GM12872 (cell line): ENCODE results near the gene GUCD1.

Experiments used
- CTCF ChIP-seq: IDR thresholded peaks from 3 replicates; pipeline ENCODE4 v1.5.1; 2011; ENCODE audit warnings: low read depth, mild to moderate bottlenecking, low read length, moderate library complexity; ENCODE audit not compliant: insufficient read depth

GUCD1 gene

GRCh38 chr22:24513378-24514240, 41.3 kb downstream of the GUCD1 start:
- no peak for TF ChIP-seq CTCF

GRCh38 chr22:24512043-24512442, 42.9 kb downstream of the GUCD1 start:
- TF ChIP-seq CTCF: no peak

DNA sequence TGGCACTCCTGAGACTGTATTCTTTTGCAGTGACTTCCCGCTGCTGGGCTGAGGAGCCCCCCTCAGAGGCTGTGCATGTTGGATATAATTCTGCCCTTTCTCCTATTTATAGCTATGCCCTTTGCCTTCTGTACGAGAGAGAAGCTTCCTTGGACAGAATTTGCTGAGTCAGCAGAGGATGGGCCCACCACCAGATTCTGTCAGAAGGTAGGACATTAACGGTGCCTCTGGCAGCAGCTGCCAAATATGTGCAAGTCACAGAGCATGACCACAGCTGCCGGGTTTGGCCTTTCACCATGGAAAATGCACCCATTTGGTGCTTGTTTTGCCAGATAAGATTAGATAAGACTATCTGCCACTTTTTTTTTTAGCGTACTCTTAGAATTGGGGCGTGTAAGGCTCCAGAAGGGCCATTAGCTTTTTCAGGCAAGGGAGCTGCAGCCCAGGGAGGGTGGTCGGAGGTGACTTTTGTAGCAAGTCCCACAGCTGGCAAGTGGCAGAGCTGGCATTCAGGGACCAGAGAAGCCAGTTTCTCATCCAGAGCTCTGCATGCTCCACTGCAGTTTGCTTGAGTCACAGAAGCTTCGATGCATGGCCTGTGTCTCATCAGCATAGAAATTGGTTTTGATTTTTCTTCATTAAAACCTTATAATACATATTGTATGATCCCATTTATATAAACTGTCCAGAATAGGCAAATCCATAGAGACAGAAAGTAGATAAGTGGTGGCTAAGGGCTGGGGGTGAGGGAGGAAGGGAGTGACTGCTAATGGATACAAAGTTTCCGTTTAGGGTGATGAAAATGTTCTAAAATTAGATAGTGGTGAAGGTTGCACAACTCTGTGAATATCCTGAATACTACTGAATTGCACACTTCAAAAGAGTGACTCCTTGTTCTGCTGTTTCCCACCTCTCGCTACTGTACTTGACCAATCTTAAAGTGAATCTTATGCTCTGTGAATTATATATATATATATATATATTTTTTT, 44.0 kb downstream of the GUCD1 start:
- no peak for TF ChIP-seq CTCF

GRCh38 chr22:24507716-24508115, 47.2 kb downstream of the GUCD1 start:
- TF ChIP-seq CTCF: no peak

DNA sequence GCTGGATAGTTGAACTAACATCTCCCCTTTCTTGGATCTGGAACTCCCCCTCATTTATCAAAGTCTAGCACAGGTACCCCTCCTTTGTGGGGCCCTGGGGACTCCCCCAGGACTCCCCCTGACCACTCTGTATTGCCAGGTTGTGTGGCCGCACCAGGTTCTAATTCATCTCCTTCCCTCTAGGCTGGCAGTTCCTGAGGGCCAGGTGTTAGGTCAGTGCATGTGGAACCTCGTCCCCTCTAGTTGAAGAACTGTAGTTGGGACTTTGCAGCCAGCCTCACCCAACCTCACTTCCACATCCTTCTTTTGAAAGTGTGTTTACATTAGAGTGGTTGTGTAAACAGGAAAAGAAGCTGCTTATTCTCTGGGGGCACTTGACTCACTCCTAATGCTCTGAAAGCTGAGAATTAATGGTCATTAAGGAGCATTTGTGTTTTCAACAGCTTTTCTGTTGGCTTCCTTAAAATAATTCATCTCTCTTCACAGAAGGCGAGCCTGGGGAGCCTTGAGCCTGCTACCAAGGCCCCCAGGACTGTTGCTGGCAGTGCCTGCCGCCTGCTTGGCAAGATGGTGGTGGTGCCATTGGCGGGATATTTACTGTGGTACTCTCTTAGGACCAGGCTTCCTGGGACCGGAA, 48.0 kb downstream of the GUCD1 start:
- TF ChIP-seq CTCF: no peak

DNA sequence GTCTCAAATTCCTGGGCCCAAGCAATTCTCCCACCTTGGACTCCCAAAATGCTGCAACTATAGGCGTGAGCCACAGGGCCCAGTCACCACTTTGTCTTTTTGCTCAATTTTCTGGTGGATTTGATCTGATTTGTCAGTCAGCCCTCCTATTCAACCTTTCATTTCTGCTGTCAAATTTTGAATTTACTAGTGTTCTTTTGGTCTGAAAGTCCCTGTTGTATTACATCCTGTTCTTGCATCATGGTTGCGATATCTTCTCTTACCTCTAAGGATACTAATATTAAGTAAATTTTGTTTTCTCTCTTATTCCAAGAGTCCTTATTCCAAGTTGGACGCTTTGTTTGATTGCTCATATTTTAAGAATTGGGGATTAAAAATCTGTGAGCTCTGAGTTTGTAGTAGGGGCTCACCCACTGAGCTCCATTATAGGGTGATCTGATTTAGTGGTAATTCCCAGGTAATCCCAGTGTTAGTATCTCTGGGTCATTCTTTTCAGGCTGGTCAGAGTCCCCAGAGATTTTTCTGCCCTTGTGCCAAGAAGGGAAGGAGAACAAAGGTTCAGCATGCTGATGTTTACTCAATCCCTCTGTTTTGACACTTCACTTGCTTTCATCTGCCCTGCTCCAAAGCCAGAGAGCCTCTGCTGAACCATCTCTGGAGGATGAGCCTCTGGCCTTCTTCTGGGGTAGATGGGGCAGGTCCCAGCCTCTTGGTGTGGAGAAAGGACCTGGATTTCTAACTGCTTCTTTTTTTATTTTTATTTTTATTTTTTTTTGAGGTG, 49.8 kb downstream of the GUCD1 start:
- TF ChIP-seq CTCF: no peak
